Muscle layer of duodenum (tissue), 2 donors: ENCODE measurements around the gene FBF1.
"Not testable (repeated sequence)": the region's sequence is repeated elsewhere in the genome, so short reads cannot be mapped to it uniquely, and the experiment has no call there.

Experiments
- H3K27ac ChIP-seq: one replicate; pipeline ENCODE4 v1.7.0; 2013; ENCODE audit warnings: mild to moderate bottlenecking, low read length
- H3K27me3 ChIP-seq: one replicate; pipeline ENCODE4 v1.7.0; 2013; ENCODE audit warnings: low read depth, mild to moderate bottlenecking, control low read depth, low read length
- H3K36me3 ChIP-seq, 2 donors: one replicate each; pipeline ENCODE4 v1.7.0; 2013; ENCODE audit warnings: low read length in 2 of 2, control low read depth in 1 of 2, mild to moderate bottlenecking in 1 of 2; ENCODE audit not compliant: insufficient read depth in 2 of 2, control insufficient read depth in 1 of 2
- H3K4me1 ChIP-seq, 2 donors: one replicate each; pipeline ENCODE4 v1.7.0; 2013; ENCODE audit warnings: low read length in 2 of 2, mild to moderate bottlenecking in 2 of 2, control low read depth in 1 of 2, moderate library complexity in 1 of 2; ENCODE audit not compliant: insufficient read depth in 2 of 2, control insufficient read depth in 1 of 2
- H3K4me3 ChIP-seq, 2 donors: one replicate each; pipeline ENCODE4 v1.7.0; 2013; ENCODE audit warnings: low read length in 2 of 2, low read depth in 1 of 2, mild to moderate bottlenecking in 1 of 2
- H3K9me3 ChIP-seq, 2 donors: one replicate each; pipeline ENCODE4 v1.7.0; 2013; ENCODE audit warnings: low read length in 2 of 2, control low read depth in 1 of 2, mild to moderate bottlenecking in 1 of 2; ENCODE audit not compliant: control insufficient read depth in 1 of 2
- donor health status: healthy.

The FBF1 gene

DNA sequence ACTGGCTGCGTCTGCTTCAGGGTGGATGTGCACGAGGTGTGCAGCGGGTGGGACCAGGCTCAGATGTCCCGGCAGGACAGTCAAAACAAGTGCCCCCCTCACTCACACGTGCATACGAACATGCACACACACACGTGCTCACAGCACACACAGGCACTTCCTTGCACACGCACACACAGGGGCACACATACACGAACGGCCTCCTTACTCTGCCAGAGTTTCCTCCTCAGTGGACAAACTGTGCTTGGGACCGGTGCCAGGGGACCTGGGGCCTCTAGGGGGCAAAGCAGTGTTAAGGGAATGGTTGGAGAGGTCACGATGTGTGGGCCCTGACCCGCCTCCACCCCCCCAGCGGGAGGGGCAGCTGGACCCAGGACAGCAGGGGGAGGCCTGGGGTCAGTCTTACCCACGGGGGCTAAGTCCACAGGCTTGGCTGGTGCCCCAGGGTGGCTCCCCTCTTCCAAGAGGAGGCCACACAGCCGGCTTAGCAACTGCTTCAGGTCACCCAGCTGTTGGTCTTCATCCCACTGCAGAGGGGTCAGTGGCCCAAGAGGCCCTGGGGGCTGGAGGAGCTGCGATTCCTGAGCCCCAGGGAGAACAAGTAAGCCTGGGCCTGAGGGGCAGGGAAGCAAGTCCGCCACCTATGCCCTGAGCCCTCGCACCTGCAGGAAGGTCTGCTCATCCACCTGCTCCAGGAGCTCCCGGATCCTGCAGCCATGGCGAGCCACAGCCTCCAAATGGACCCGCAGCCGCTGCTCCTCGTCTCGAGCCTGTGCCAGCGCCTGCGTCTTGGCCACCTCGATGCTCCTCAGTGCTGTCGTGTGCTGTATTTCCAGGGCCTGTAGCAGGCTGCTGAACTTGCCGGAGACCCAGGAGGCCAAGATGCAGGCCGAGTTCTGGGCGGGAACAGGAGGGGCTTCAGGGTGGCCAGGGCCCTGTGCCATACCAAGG, 49.0 kb downstream of the FBF1 start:
- Histone ChIP-seq H3K36me3 (peaks cover 5 to 35% of the 10 kb centered on the region in 2 donors), H3K27me3 (no peaks in the 10 kb centered on the region), H3K4me3 (no peak overlapping the region), H3K27ac (no peak overlapping the region), H3K9me3 (no peaks in the 10 kb centered on the region), H3K4me1 (peaks cover 10 to 23% of the 10 kb centered on the region in 2 donors)

- peaks cover 10 to 23% of the 10 kb centered on the region in 2 donors for H3K4me1 ChIP-seq
- H3K27me3 ChIP-seq: no peaks in the 10 kb centered on the region
- no peak overlapping the region for H3K27ac ChIP-seq
- no peaks in the 10 kb centered on the region for H3K9me3 ChIP-seq
- peaks cover 5 to 35% of the 10 kb centered on the region in 2 donors for H3K36me3 ChIP-seq
- H3K4me3 ChIP-seq: no peak overlapping the region
These were observed 49.7 kb downstream of the FBF1 start for GRCh38 chr17:75891022-75891604.

GRCh38 chr17:75889454-75889853, 51.4 kb downstream of the FBF1 start:
- Histone ChIP-seq H3K36me3 (peaks cover 5 to 35% of the 10 kb centered on the region in 2 donors), H3K27ac (no peak overlapping the region), H3K4me1 (peaks cover 0 to 9% of the 10 kb centered on the region in 2 donors), H3K4me3 (no peak overlapping the region), H3K9me3 (no peaks in the 10 kb centered on the region), H3K27me3 (no peaks in the 10 kb centered on the region)

DNA sequence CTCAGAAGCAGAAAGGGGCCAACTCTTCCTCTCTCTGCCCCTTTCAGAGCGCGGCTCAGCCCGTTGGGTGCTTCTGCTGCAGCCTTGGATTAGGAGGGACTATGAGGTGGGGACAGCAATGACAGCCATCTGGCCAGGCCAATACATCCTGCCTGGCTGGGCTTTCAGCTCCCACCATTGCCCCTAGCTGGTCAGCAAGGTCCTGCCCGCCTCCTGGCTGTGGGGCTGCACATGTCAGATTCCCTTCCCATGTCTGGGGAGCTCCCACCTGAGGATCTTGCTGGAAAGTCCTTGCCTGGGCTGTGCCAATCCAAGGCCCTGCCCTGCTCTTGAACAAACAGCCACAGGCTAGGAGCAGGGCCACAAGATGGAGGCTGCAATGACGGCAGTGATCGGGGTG, 52.4 kb downstream of the FBF1 start:
- Histone ChIP-seq H3K4me1 (peaks cover 0 to 5% of the 10 kb centered on the region in 2 donors), H3K4me3 (no peak overlapping the region), H3K27me3 (no peaks in the 10 kb centered on the region), H3K27ac (no peak overlapping the region), H3K36me3 (peaks cover 5 to 35% of the 10 kb centered on the region in 2 donors), H3K9me3 (no peaks in the 10 kb centered on the region)

DNA sequence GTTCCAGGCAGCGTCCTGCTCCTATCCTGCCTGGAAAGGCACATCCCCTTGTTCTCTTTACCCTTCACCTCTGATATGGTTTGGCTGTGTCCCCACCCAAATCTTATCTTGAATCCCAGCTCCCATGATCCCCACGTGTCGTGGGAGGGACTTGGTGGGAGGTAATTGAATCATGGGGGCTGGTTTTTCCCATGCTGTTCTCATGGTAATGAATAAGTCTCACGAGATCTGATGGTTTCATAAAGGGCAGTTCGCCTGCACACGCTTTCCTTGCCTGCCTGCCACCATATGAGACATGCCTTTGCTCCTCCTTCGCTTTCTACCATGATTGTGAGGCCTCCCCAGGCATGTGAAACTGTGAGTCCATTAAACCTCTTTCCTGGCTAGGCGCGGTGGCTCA, 55.0 kb downstream of the FBF1 start:
- H3K36me3 ChIP-seq: peaks cover 0 to 16% of the 10 kb centered on the region in 2 donors
- H3K4me1 ChIP-seq, H3K27me3 ChIP-seq, H3K4me3 ChIP-seq, H3K9me3 ChIP-seq, H3K27ac ChIP-seq: not testable (repeated sequence)

DNA sequence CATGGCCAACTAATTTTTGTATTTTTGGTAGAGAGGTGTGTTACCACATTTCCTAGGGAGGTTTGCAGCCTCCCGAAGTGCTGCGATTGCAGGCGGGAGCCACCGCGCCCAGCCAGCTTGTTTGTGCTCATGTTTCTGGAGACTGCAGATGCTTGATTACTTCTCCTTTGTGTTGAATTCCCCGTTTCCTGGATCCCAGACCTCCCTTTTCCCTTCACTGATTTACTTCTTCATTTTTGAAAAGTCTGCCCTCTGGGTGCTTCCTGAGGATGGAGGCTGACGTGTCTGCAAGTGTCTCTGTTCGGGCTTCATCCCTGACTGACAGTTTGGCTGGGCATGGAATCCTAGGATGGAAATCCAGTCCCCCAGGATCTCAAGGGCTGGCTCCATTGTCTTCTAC, 55.4 kb downstream of the FBF1 start:
- H3K27ac ChIP-seq: no peak overlapping the region
- no peaks in the 10 kb centered on the region for H3K27me3 ChIP-seq
- no peaks in the 10 kb centered on the region for H3K9me3 ChIP-seq
- H3K36me3 ChIP-seq: peaks cover 0 to 11% of the 10 kb centered on the region in 2 donors
- H3K4me1 ChIP-seq: no peaks in the 10 kb centered on the region
- H3K4me3 ChIP-seq: no peak overlapping the region

DNA sequence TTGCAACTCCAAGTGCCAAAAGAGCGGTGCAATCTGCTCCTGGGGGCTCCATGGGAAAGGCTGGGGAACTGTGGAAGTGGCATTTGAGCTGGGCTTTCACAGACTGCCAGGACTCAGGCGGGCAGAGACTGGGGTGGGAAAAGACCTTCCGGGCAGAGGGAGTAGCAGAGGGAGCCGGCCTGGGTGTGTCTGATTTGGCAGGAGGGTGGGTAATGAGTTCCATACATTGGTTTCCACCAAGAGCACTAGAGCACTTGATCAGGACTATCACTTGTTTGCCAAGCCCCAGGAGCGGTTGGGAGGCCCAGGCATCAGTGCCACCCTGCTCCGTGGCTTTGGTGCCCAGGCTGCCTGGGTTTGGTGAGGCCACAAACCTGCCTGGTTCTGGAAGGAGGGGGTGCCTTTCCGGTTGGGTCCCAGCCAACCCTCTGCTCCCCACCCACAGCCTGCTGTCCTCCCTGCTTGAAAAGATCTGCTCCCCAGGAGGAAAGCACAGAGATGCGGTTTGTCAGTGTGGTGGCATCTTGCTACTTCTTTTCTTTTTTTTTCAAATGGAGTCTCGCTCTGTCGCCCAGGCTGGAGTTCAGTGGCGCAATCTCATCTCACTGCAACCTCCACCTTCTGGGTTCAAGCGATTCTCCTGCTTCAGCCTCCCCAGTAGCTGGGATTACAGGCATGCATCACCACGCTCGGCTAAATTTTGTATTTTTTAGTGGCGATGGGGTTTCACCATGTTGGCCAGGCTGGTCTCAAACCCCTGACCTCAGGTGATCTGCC, 59.0 kb downstream of the FBF1 start:
- Histone ChIP-seq H3K36me3 (peaks cover 0 to under 1% of the 10 kb centered on the region in 2 donors), H3K27me3 (no peaks in the 10 kb centered on the region), H3K27ac (no peak overlapping the region), H3K9me3 (no peaks in the 10 kb centered on the region), H3K4me3 (no peak overlapping the region), H3K4me1 (peaks cover under 1 to 7% of the 10 kb centered on the region in 2 donors)

- H3K27ac ChIP-seq: no peak overlapping the region
These were observed 60.6 kb downstream of the FBF1 start for GRCh38 chr17:75880266-75880665.

DNA sequence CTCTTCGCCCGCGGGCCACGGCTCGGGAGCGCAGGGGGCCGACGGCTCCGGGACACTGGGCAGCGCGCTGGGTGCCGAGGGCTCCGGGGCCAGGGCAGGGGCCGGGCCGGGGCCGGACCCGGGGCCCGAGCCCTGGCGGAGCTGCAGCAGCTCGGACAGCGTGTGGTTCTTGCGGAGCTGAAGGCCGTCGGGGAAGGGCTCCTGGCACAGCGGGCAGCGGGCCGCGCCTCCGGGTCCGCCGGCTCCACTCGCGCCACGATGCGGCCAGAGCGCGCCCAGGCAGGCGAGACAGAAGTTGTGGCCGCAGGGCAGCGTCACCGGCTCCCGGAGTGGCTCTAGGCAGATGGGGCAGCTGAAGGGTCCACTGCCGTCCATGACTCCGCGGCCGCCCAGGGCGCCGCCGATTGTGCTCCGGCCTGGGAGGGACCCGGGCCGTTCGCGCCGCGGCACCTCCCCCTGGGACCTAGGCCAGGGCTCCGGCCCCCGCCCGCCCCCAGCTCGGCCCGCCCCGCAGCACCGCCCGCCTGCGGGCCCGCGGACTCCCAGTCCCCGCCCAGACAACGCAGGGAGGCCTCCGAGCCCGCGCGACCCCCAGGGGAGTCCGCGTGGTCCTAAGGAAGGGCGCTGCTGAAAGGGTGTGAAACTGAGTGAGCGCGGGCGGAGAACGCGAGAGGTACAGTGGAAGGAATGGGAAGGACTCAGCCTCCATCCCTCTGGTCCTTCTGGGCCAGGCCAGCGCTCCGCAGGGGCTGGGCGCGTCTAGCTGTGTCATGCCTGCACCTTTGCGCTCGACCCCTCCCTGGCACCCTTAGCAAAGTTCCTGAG, 62.5 kb downstream of the FBF1 start, which contains the start of gene TRIM47:
Gene TRIM47, minus strand, starts transcription at position 408 of the 825 bp plus-strand sequence. Its CDS starts 33 bp downstream, at position 375.
- Histone ChIP-seq H3K9me3 (no peaks in the 10 kb centered on the region), H3K4me1 (peaks cover 15 to 42% of the 10 kb centered on the region in 2 donors)

More at GRCh38 chr17:75880266-75880665, 60.6 kb downstream of the FBF1 start:
- Histone ChIP-seq H3K27me3 (no peaks in the 10 kb centered on the region), H3K4me3 (no peak overlapping the region), H3K4me1 (peaks cover 14 to 23% of the 10 kb centered on the region in 2 donors), H3K9me3 (no peaks in the 10 kb centered on the region), H3K36me3 (peaks cover 2 to 10% of the 10 kb centered on the region in 2 donors)

DNA sequence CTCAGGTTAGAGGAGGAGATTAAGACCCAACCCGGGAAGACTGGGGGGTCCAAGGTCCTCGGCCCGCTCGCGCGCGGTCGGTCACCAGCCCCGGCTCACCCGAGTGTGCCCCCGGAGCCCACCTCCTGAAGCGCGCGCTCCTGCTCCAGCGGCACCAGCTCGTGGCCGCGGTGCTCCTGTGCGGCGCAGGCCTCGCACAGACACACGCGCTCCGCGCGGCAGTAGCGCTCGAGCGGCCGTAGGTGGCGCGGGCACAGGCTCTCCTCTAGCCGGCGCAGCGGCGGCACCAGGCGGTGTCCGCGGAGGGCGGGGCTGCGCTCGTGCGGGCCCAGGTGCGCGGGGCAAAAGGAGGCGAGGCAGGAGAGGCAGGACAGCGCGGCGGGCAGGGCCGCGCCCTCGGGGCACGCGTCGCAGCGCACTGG, 63.1 kb downstream of the FBF1 start:
- Histone ChIP-seq H3K4me1 (peaks cover 15 to 48% of the 10 kb centered on the region in 2 donors), H3K27ac (peak overlapping the region; percentile 96), H3K4me3 (peak overlapping the region; percentile 77 to 90), H3K36me3 (peaks cover 14 to 26% of the 10 kb centered on the region in 2 donors), H3K9me3 (no peaks in the 10 kb centered on the region), H3K27me3 (no peaks in the 10 kb centered on the region)

More for the DNA sequence above, 62.5 kb downstream of the FBF1 start, which contains the start of gene TRIM47:
- H3K27ac ChIP-seq: peak within 1 kb of the TSS; percentile 96
- no peaks in the 10 kb centered on the region for H3K27me3 ChIP-seq
- H3K36me3 ChIP-seq: peaks cover 14 to 26% of the 10 kb centered on the region in 2 donors
- H3K4me3 ChIP-seq: peak within 1 kb of the TSS; percentile 77 to 90
